GM12878 (cell line): Measurements from ENCODE around the gene BBS1. TPM values are rescaled to one million over a fixed set of nuclear protein-coding genes. Genes with fewer than 3 reads are reported as not detected.
A peak's percentile ranks its signal among the peaks of the same experiment; 100 is the strongest.

Experiments
- ATF7 ChIP-seq: fragments of 450-650 bp; IDR thresholded peaks from 2 replicates; pipeline ENCODE4 v1.6.1; 2016; ENCODE audit warnings: low read depth, mild to moderate bottlenecking
- BACH1 ChIP-seq: fragments of 450-650 bp; IDR thresholded peaks from 2 replicates; pipeline ENCODE4 v1.6.1; 2017; ENCODE audit warnings: mild to moderate bottlenecking, borderline replicate concordance
- BHLHE40 ChIP-seq, 2 experiments: fragments of 450-650 bp in 1 of 2; IDR thresholded peaks; 2 replicates each; pipeline ENCODE4 v1.6.1; 2011 to 2017; ENCODE audit warnings: low read depth in 2 of 2, borderline replicate concordance in 1 of 2, improper control_type of control experiment in 1 of 2, low read length in 1 of 2, mild to moderate bottlenecking in 1 of 2
- CHD4 ChIP-seq: fragments of 200-600 bp; sonication (generic); IDR thresholded peaks from 2 replicates; pipeline ENCODE4 v1.6.1; 2016; ENCODE audit warnings: mild to moderate bottlenecking
- HDAC2 ChIP-seq: fragments of 200-600 bp; sonication (generic); IDR thresholded peaks from 2 replicates; pipeline ENCODE4 v1.6.1; 2017
- HDGF ChIP-seq: fragments of 450-650 bp; IDR thresholded peaks from 2 replicates; pipeline ENCODE4 v1.6.1; 2016; ENCODE audit warnings: antibody characterized with exemption
- NFYB ChIP-seq: IDR thresholded peaks from 2 replicates; pipeline ENCODE4 v1.6.1; 2011; ENCODE audit warnings: low read depth, mild to moderate bottlenecking, low read length, improper control_type of control experiment, moderate library complexity; ENCODE audit not compliant: insufficient read depth
- NR2C2 ChIP-seq: IDR thresholded peaks from 2 replicates; pipeline ENCODE4 v1.6.1; 2011; ENCODE audit warnings: borderline replicate concordance, low read depth; ENCODE audit not compliant: control insufficient read depth, insufficient read length
- RAD21 ChIP-seq: IDR thresholded peaks from 2 replicates; pipeline ENCODE4 v1.6.1; 2011; ENCODE audit warnings: mild to moderate bottlenecking, low read depth, low read length, moderate library complexity; ENCODE audit not compliant: insufficient read depth
- RB1 ChIP-seq: fragments of 450-650 bp; formaldehyde crosslinking; IDR thresholded peaks from 2 replicates; pipeline ENCODE4 v1.6.1; 2017; ENCODE audit warnings: mild to moderate bottlenecking, borderline replicate concordance
- RCOR1 ChIP-seq: conservative IDR thresholded peaks from 2 replicates; pipeline ENCODE4 v1.6.1; 2012; ENCODE audit warnings: low read depth, low read length, improper control_type of control experiment
- RELA ChIP-seq: fragments of 450-650 bp; IDR thresholded peaks from 2 replicates; pipeline ENCODE4 v1.8.0; 2014; ENCODE audit warnings: borderline replicate concordance; ENCODE audit not compliant: partially characterized antibody
- SMARCA5 ChIP-seq: fragments of 450-650 bp; IDR thresholded peaks from 2 replicates; pipeline ENCODE4 v1.6.1; 2017; ENCODE audit warnings: mild to moderate bottlenecking
- SREBF1 ChIP-seq: IDR thresholded peaks from 2 replicates; pipeline ENCODE4 v1.6.1; 2012; ENCODE audit warnings: mild to moderate bottlenecking, low read length
- STAT3 ChIP-seq: IDR thresholded peaks from 2 replicates; pipeline ENCODE4 v1.6.1; 2011; ENCODE audit warnings: low read depth, low read length, improper control_type of control experiment
- polyA plus RNA-seq, 11 experiments: library from polyadenylated mRNA; depleted of rRNA in 4 of 11; unstranded in 6 of 11; stranded (reverse) in 5 of 11; fragments of >200 nt; fragmentation: Nextera tagmentation in 4 of 11; fragmentation: Illumina TruSeq in 1 of 11; extraction: Ambion mirVana in 4 of 11; extraction: Trizol in 1 of 11; gene quantifications; 1 replicate in 1 of 11; 2 replicates in 10 of 11; pipeline versions ENCODE4 v1.2.1 to v1.2.3, GENCODE V29; 2011 to 2016; ENCODE audit warnings: inconsistent platforms in 2 of 11, missing spikeins in 2 of 11, low read depth in 1 of 11
- total RNA-seq, 4 experiments: library from RNA; depleted of rRNA in 3 of 4; stranded (reverse); fragments of >200 nt in 3 of 4; fragmentation: Illumina TruSeq in 1 of 4; extraction: Trizol in 1 of 4; gene quantifications; 2 replicates each; pipeline versions ENCODE4 v1.2.1 to v1.2.3, GENCODE V29; 2013 to 2021
- TF ChIP-seq, protein P1 (sequence below): IDR thresholded peaks from 2 replicates; pipeline ENCODE4 v1.6.1; 2011; ENCODE audit warnings: mild to moderate bottlenecking, low read depth, low read length, moderate library complexity; ENCODE audit not compliant: insufficient replicate concordance

BBS1 gene
- total and polyA plus RNA-seq, 10 of the 15 experiments (the other 5 are each of a cell fraction or from before 2014, with no cell fraction given): 2.5 to 14.7 (median 8.7) TPM

GRCh38 chr11:66546368-66546965, 36.0 kb downstream of the BBS1 start, which contains the start of gene ACTN3 (continued):
- TF ChIP-seq HDGF: 0 out of 2 replicates have a peak, but pooled peaks have one; percentile 12
- no peak for TF ChIP-seq RAD21
- no peak for TF ChIP-seq BACH1
- no peak for TF ChIP-seq RB1
- peak; percentile 98 for TF ChIP-seq SMARCA5
- no peak for TF ChIP-seq NR2C2
- no peak for TF ChIP-seq NFYB
- no peak; the same call in 1 of the 2 replicates for TF ChIP-seq HDAC2
- TF ChIP-seq STAT3: no peak
- no peak for TF ChIP-seq BHLHE40 (IDR thresholded peaks at IDR 0.05; ENCODE audit: borderline replicate concordance in 1 of 2, low read depth in 2 of 2, low read length in 1 of 2)
- TF ChIP-seq SREBF1: no peak
- no peak for TF ChIP-seq CHD4
- TF ChIP-seq, protein P1, sequence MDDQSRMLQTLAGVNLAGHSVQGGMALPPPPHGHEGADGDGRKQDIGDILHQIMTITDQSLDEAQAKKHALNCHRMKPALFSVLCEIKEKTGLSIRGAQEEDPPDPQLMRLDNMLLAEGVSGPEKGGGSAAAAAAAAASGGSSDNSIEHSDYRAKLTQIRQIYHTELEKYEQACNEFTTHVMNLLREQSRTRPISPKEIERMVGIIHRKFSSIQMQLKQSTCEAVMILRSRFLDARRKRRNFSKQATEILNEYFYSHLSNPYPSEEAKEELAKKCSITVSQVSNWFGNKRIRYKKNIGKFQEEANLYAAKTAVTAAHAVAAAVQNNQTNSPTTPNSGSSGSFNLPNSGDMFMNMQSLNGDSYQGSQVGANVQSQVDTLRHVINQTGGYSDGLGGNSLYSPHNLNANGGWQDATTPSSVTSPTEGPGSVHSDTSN: no peak
- no peak for TF ChIP-seq RELA
- no peak for TF ChIP-seq RCOR1
- no peak for TF ChIP-seq ATF7
